ENCODE results near the gene PBX4.

Gene PBX4

GRCh38 chr19:19661141-19661674, 42.7 kb upstream of the PBX4 start:
- no peak for DNase-seq (ENCODE audit: low read depth)
- TF ChIP-seq, protein P1, sequence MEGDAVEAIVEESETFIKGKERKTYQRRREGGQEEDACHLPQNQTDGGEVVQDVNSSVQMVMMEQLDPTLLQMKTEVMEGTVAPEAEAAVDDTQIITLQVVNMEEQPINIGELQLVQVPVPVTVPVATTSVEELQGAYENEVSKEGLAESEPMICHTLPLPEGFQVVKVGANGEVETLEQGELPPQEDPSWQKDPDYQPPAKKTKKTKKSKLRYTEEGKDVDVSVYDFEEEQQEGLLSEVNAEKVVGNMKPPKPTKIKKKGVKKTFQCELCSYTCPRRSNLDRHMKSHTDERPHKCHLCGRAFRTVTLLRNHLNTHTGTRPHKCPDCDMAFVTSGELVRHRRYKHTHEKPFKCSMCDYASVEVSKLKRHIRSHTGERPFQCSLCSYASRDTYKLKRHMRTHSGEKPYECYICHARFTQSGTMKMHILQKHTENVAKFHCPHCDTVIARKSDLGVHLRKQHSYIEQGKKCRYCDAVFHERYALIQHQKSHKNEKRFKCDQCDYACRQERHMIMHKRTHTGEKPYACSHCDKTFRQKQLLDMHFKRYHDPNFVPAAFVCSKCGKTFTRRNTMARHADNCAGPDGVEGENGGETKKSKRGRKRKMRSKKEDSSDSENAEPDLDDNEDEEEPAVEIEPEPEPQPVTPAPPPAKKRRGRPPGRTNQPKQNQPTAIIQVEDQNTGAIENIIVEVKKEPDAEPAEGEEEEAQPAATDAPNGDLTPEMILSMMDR (IDR thresholded peaks at IDR 0.05; ENCODE audit: insufficient read depth, low read depth, low read length, missing control alignments), result no peak
- H3K4me3 ChIP-seq (ENCODE audit: low read depth, low read length), result peak overlapping the region; percentile 65

DNA sequence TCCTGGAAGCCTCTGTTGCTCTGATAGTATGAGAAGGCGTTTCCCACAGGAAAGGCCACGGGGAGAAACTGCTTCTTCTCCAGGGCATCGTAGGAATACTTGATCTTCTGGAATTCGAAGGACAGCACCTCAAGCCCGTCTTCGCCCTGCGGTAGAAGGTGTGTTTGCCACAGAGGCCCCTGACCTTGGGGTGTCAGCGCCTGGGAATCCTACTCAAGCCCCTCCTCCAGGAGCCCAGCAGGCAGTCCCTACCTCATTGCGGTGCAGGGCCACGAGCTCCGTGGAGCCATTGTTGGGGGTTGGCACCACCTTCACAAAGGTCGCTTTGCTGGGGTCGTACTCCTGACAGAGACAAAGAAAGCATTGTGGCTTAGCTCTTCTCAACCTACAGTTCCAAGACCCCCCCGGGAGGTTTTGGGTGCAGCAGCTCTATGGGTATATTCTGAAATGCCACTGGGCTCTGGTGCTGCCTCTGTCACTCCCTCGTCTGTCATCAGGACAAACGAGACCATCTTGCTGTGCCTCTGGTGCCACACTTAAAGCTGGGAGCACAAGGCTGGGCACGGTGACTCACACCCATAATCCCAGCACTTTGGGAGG, 41.3 kb upstream of the PBX4 start:
- no peak for DNase-seq (ENCODE audit: low read depth)
- TF ChIP-seq, protein P1 (IDR thresholded peaks at IDR 0.05; ENCODE audit: insufficient read depth, low read depth, low read length, missing control alignments), result no peak
- no peak overlapping the region for H3K4me3 ChIP-seq (ENCODE audit: low read depth, low read length)

- DNase-seq (ENCODE audit: low read depth), result no peak
- TF ChIP-seq, protein P1 (IDR thresholded peaks at IDR 0.05; ENCODE audit: insufficient read depth, low read depth, low read length, missing control alignments), result no peak
- no peak overlapping the region for H3K4me3 ChIP-seq (ENCODE audit: low read depth, low read length)
These were observed 38.9 kb upstream of the PBX4 start for GRCh38 chr19:19657397-19657783.

DNA sequence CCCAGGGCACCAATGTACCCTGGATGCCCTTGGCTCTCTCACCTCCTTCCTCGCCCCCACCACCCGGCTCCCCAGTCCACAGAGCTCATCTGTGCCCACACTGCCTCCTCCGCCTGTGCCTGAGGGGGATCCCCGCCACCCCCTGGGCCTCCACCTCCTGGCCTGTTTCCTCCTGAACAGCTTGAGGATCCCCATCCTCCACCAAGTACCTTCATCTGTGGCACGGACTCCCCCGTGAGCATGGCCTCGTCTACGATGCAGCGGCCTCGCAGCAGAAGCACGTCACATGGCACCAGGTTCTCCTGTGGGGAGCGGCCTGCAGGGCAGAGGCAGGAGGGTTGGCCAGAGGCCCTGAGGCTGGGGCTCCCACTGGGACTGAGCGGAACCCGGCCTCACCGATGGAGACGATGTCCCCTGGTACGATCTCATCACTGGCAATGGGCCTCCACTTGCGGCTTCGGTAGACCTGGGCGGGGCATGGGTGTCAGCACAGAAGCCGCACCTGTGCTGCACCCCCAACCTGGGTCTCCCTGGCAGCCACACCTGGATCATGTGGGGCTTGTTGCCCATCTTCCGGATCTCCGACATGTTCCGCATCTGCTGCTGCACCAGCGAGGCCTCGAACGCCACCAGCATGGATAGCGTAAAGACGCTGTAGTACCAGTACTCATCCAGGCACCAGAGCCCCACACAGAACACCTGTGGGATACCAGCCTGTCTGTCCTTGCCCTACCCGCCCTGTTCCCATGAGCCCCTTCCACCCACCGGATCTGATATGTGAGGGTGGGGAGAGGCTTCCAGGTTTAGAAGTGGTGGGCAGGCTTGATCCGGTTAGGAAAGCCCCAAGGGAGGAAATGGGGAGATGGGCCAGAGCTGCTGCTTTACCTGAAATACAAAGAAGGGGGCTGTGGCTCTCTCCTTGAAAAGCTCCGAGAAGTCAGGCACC, 38.2 kb upstream of the PBX4 start:
- TF ChIP-seq, protein P1 (IDR thresholded peaks at IDR 0.05; ENCODE audit: insufficient read depth, low read depth, low read length, missing control alignments), result no peak
- no peak overlapping the region for H3K4me3 ChIP-seq (ENCODE audit: low read depth, low read length)
- no peak for DNase-seq (ENCODE audit: low read depth)

DNA sequence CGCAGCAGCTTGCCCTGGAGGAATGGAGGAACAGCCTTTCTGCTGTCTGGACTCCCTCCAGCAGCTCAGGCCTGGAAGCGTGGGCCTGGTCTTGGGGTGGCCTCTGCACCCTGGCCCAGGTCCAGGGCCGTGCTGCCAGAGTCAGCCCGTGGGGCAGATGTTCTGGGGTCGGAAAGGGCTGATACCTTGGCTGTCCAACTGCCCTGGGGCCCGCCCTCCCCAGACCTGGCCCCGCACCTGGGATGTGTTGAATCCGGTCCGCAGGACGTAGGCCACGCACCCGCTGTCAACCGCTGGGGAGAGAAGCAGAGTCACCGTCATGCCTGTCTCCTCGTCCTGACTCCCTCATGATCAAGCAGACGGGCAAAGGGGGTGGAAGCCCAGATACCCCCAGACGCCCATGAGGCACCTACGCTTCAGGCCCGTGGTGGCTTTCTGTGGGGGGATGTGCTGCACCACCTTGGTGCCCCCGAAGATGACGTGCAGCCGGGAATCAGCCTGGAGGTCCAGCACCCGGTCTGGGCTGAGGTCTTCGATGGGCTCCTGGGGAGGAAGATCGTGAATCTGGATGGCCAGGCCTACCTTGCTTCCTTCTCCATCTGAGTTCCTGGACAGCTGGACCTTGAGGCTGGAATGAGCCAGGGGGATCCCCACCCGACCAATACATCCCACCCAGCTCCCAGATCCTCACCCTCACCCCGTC, 37.3 kb upstream of the PBX4 start:
- no peak for DNase-seq (ENCODE audit: low read depth)
- TF ChIP-seq, protein P1 (IDR thresholded peaks at IDR 0.05; ENCODE audit: insufficient read depth, low read depth, low read length, missing control alignments), result no peak

DNA sequence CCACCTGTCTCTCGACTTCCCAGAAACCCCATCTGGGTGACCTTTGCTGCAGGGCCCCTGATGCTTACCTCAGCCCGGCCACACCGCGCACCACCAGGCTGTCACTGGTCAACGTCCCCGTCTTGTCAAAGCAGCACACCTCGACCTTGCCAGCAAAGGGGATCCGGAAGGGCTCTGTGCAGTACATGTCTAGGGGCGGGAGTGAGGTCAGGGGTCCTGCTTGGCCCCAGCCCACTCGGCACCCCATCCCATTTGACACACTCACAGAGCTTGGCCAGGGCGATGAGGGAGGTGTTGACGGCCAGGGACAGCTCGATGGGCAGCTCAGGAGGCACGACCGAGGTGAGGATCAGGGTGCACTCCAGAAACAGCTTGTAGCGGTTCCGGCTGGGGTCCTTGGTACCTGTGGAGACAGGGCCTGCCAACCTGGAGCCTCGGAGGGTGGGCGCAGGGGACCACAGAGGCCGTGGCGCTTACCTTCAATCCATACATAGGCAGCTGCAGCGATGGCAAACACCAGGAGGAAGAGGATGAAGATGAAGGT, 36.6 kb upstream of the PBX4 start:
- no peak overlapping the region for H3K4me3 ChIP-seq (ENCODE audit: low read depth, low read length)
- no peak for DNase-seq (ENCODE audit: low read depth)
- TF ChIP-seq, protein P1 (IDR thresholded peaks at IDR 0.05; ENCODE audit: insufficient read depth, low read depth, low read length, missing control alignments), result no peak

More for the DNA sequence above, 37.3 kb upstream of the PBX4 start:
- H3K4me3 ChIP-seq (ENCODE audit: low read depth, low read length), result no peak overlapping the region
